Fibroblast of lung (primary cell): ENCODE data around the gene RAP1GAP.

Experiments used
- CTCF ChIP-seq, 2 donors: IDR thresholded peaks in 1 of 2; conservative IDR thresholded peaks in 1 of 2; 1 replicate in 1 of 2; 2 replicates in 1 of 2; pipeline ENCODE4 v1.5.1; 2011 to 2012; ENCODE audit warnings: low read length in 2 of 2, control low read depth in 1 of 2, inconsistent platforms in 1 of 2, low read depth in 1 of 2, mild to moderate bottlenecking in 1 of 2
- EZH2 ChIP-seq: IDR thresholded peaks from 2 replicates; pipeline ENCODE4 v1.5.1; 2012; ENCODE audit warnings: low read length, control low read depth, mild to moderate bottlenecking; ENCODE audit errors: missing control alignments

GRCh38 chr1:21674957-21675356 lies 5.8 kb upstream of the RAP1GAP start:
- no peak for TF ChIP-seq CTCF (conservative IDR thresholded peaks at IDR 0.05 in 1 of 2, IDR thresholded peaks at IDR 0.05 in 1 of 2; ENCODE audit: low read depth in 1 of 2, low read length in 2 of 2)
- no peak for TF ChIP-seq EZH2
